GM19351 (cell line): ENCODE measurements around the gene C9orf72.
"Not testable (repeated sequence)": the region's sequence is repeated elsewhere in the genome, so short reads cannot be mapped to it uniquely, and the experiment has no call there.

Source experiments
- ATAC-seq: cut with Tn5 transposase; IDR thresholded peaks from one replicate; pipeline ENCODE4 v1.9.1; 2021; ENCODE audit warnings: mild to moderate bottlenecking, moderate library complexity; ENCODE audit not compliant: unreplicated experiment

The C9orf72 gene

GRCh38 chr9:27519466-27520465 is 53.5 kb downstream of the C9orf72 start:
- no peak for ATAC-seq

GRCh38 chr9:27518809-27519208 is 54.5 kb downstream of the C9orf72 start:
- no peak for ATAC-seq

DNA sequence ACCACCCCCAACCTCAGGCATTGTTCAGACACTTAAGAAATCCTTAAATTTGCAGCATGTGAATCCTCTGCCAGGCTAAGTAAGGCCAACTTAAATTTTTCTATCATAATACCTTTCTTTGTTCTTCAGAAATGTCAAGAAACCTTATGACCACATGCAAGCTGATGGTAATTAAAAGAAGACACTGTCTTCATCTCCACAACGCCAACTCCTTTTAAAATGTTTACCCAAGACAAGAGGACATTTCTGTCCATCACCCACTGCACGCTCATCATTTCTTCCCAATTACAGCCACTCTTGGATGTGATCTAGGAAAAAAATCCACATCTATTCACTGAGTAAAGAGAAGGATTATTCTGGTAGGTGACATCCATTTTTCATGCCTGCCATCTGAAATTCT is 55.3 kb downstream of the C9orf72 start:
- ATAC-seq = no peak

GRCh38 chr9:27514551-27514950 is 58.7 kb downstream of the C9orf72 start:
- ATAC-seq = no peak

GRCh38 chr9:27511771-27512170 is 61.5 kb downstream of the C9orf72 start:
- ATAC-seq = no peak

- ATAC-seq = no peak
Measured at GRCh38 chr9:27510780-27511179, 62.5 kb downstream of the C9orf72 start.

DNA sequence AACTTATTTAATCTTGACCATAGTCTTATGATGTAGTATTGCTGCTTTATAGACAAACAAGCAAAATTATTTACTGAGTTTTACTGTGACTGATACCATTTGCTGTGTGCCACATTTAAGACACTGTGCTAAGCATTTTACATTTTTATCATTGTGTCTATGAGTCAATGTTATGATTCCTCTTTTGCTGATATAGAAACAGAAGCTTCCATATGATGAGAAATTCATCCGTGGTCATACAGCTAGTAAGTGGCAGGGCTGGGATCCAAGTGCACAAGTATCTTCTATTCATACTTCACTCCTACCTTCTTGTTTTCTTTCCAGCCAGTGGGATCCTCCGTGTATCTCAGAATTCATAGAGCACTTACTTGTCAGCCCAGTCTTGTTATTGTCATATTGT is 66.3 kb downstream of the C9orf72 start:
- ATAC-seq = no peak

- no peak for ATAC-seq
Measured at GRCh38 chr9:27505744-27506161, 67.5 kb downstream of the C9orf72 start.

- no peak for ATAC-seq
Measured at GRCh38 chr9:27504259-27504658, 69.0 kb downstream of the C9orf72 start.

- no peak for ATAC-seq
Measured at GRCh38 chr9:27503623-27504022, 69.7 kb downstream of the C9orf72 start.

DNA sequence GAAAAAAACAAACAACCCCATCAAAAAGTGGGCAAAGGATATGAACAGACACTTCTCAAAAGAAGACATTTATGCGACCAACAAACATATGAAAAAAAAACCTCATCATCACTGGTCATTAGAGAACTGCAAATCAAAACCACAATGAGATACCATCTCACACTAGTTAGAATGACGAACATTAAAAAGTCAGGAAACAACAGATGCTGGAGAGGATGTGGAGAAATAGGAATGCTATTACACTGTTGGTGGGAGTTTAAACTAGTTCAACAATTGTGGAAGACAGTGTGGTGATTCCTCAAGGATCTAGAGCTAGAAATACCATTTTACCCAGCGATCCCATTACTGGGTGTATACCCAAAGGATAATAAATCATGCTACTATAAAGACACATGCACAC is 72.4 kb downstream of the C9orf72 start:
- ATAC-seq = not testable (repeated sequence)

- ATAC-seq = no peak
Measured at GRCh38 chr9:27499451-27499850, 73.8 kb downstream of the C9orf72 start.

DNA sequence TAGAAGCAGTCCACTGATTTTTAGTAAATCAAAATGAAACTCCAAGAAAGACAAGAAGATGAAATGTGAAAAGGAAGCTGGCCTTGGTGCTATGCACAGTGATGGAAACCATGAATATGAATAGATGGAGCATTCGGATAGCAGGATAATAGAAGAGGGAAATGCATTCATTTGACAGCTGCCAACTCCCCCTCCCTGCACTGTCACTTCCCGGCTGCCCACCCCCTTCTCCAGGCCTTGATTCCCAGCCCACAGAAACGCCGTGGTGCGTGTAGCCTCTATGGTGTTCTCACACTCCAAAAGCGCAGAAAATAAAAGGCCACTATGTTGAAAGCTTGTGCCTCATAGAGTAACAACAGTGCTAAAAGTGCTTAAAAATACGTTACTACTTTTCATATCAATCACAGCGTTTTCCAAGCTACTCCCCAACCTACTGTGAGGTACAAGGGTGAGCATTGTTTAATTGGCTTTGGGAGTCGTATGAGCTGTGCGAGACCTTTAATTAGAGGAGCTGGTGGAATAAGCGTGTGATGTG is 75.3 kb downstream of the C9orf72 start:
- no peak for ATAC-seq
